GM23338 (cell line): ENCODE measurements around the gene WSB2. TPM values are rescaled to one million over a fixed set of nuclear protein-coding genes. Genes with fewer than 3 reads are reported as not detected.

Experiments
- ATAC-seq: fragments of 200-7000 bp; cut with Tn5 transposase; 3 replicates; pipeline ENCODE4 v1.9.1; 2020
- DNase-seq: peaks from one replicate; pipeline ENCODE4 v3.0.0-alpha.2; 2015; ENCODE audit warnings: low spot score
- H2AFZ ChIP-seq: fragments of 200-600 bp; sonication (generic); 2 replicates; pipeline ENCODE4 v1.8.0; 2016; ENCODE audit warnings: antibody characterized with exemption, mild to moderate bottlenecking, moderate library complexity
- H3F3A ChIP-seq: fragments of 200-600 bp; sonication (generic); replicated peaks from 2 replicates; pipeline ENCODE4 v1.8.0; 2017; ENCODE audit warnings: antibody characterized with exemption, mixed run types, low read depth
- H3K27ac ChIP-seq: fragments of 200-600 bp; sonication (generic); 2 replicates; pipeline ENCODE4 v1.6.1; 2016; ENCODE audit warnings: low read depth
- H3K27me3 ChIP-seq: fragments of 200-600 bp; sonication (generic); 2 replicates; pipeline ENCODE4 v1.8.0; 2016; ENCODE audit warnings: mild to moderate bottlenecking, mixed run types, moderate library complexity; ENCODE audit not compliant: insufficient read depth
- H3K36me3 ChIP-seq: fragments of 200-600 bp; sonication (generic); 2 replicates; pipeline ENCODE4 v1.8.0; 2016; ENCODE audit warnings: mild to moderate bottlenecking; ENCODE audit not compliant: insufficient read depth
- H3K4me1 ChIP-seq: fragments of 200-600 bp; sonication (generic); 2 replicates; pipeline ENCODE4 v1.8.0; 2016; ENCODE audit warnings: mild to moderate bottlenecking, moderate library complexity; ENCODE audit not compliant: insufficient read depth
- H3K4me2 ChIP-seq: fragments of 200-600 bp; sonication (generic); 2 replicates; pipeline ENCODE4 v1.7.1; 2017; ENCODE audit warnings: mixed run types
- H3K4me3 ChIP-seq: fragments of 200-600 bp; sonication (generic); 2 replicates; pipeline ENCODE4 v1.6.1; 2016; ENCODE audit warnings: mixed run types
- H3K79me2 ChIP-seq: fragments of 200-600 bp; sonication (generic); replicated peaks from 2 replicates; pipeline ENCODE4 v1.8.0; 2017; ENCODE audit warnings: mild to moderate bottlenecking; ENCODE audit not compliant: insufficient read depth
- H3K9me2 ChIP-seq: fragments of 200-600 bp; sonication (generic); 2 replicates; pipeline ENCODE4 v1.8.0; 2017; ENCODE audit not compliant: insufficient read depth
- H4K20me1 ChIP-seq: fragments of 200-600 bp; sonication (generic); replicated peaks from 2 replicates; pipeline ENCODE4 v1.8.0; 2017; ENCODE audit warnings: mild to moderate bottlenecking; ENCODE audit not compliant: insufficient read depth
- H3K27ac Mint-ChIP-seq: 2 replicates; pipeline ENCODE4 v1.8.0; 2020; ENCODE audit warnings: inconsistent platforms, mild to moderate bottlenecking, moderate library complexity, mixed read lengths
- H3K27me3 Mint-ChIP-seq: 3 replicates; pipeline ENCODE4 v1.8.0; 2022; ENCODE audit warnings: low read depth, mild to moderate bottlenecking, moderate library complexity, mixed read lengths, inconsistent platforms; ENCODE audit not compliant: insufficient read depth, poor library complexity
- H3K36me3 Mint-ChIP-seq: 3 replicates; pipeline ENCODE4 v1.8.0; 2021; ENCODE audit warnings: low read depth, mild to moderate bottlenecking, inconsistent platforms, moderate library complexity, mixed read lengths
- H3K4me1 Mint-ChIP-seq: 3 replicates; pipeline ENCODE4 v1.8.0; 2020; ENCODE audit warnings: mild to moderate bottlenecking, inconsistent platforms, mixed read lengths
- H3K4me3 Mint-ChIP-seq: 3 replicates; pipeline ENCODE4 v1.8.0; 2021; ENCODE audit warnings: moderate library complexity, mild to moderate bottlenecking, inconsistent platforms, mixed read lengths
- H3K9me3 Mint-ChIP-seq: 3 replicates; pipeline ENCODE4 v1.8.0; 2020; ENCODE audit warnings: moderate library complexity, mild to moderate bottlenecking, inconsistent platforms, mixed read lengths
- CREB1 ChIP-seq: fragments of 250-450 bp; sonication (Bioruptor Pico); IDR thresholded peaks from 2 replicates; pipeline ENCODE4 v1.5.0; 2020; ENCODE audit warnings: low read depth, mild to moderate bottlenecking, moderate library complexity
- CTCF ChIP-seq, 2 experiments: fragments of 200-600 bp in 1 of 2; sonication (generic) in 1 of 2; conservative IDR thresholded peaks; 2 replicates each; pipeline versions ENCODE4 v1.5.1 to v1.6.1; 2016 to 2017; ENCODE audit warnings: antibody characterized with exemption in 2 of 2, low read depth in 2 of 2, mild to moderate bottlenecking in 2 of 2, moderate library complexity in 1 of 2
- EZH2 ChIP-seq: fragments of 200-600 bp; sonication (generic); IDR thresholded peaks from one replicate; pipeline ENCODE4 v1.8.0; 2017; ENCODE audit warnings: antibody characterized with exemption, mild to moderate bottlenecking, low read depth; ENCODE audit not compliant: unreplicated experiment
- EZH2phosphoT487 ChIP-seq: fragments of 200-600 bp; sonication (generic); IDR thresholded peaks from one replicate; pipeline ENCODE4 v1.8.1; 2018; ENCODE audit warnings: antibody characterized with exemption; ENCODE audit not compliant: unreplicated experiment
- JUNB ChIP-seq: IDR thresholded peaks from one replicate; pipeline ENCODE4 v1.6.1; 2016; ENCODE audit warnings: antibody characterized with exemption; ENCODE audit not compliant: unreplicated experiment
- NANOG ChIP-seq: IDR thresholded peaks from 2 replicates; pipeline ENCODE4 v1.6.1; 2016; ENCODE audit warnings: antibody characterized with exemption, borderline replicate concordance
- POLR2AphosphoS5 ChIP-seq: IDR thresholded peaks from 2 replicates; pipeline ENCODE4 v1.6.1; 2016; ENCODE audit warnings: antibody characterized with exemption, low read depth
- STAT1 ChIP-seq: IDR thresholded peaks from one replicate; pipeline ENCODE4 v1.6.1; 2016; ENCODE audit warnings: antibody characterized with exemption; ENCODE audit not compliant: unreplicated experiment
- ZNF114 ChIP-seq: fragments of 250-450 bp; sonication (Bioruptor Pico); IDR thresholded peaks from 2 replicates; pipeline ENCODE4 v1.5.0; 2020; ENCODE audit warnings: mild to moderate bottlenecking, moderate library complexity
- ZNF331 ChIP-seq: fragments of 250-450 bp; sonication (Bioruptor Pico); IDR thresholded peaks from 2 replicates; pipeline ENCODE4 v1.5.0; 2020; ENCODE audit warnings: low read depth, mild to moderate bottlenecking, moderate library complexity
- polyA plus RNA-seq: library from polyadenylated mRNA; unstranded; fragments of >200 nt; fragmentation: Nextera tagmentation; extraction: Ambion mirVana; gene quantifications from 2 replicates; pipeline ENCODE4 v1.2.1, GENCODE V29; 2016
- total RNA-seq: library from RNA; depleted of rRNA; stranded (reverse); fragments of >200 nt; shearing (Covaris generic); gene quantifications from 2 replicates; pipeline ENCODE4 v1.2.3, GENCODE V29; 2014
- TF ChIP-seq, protein P1 (sequence below): IDR thresholded peaks from one replicate; pipeline ENCODE4 v1.6.1; 2018; ENCODE audit warnings: antibody characterized with exemption; ENCODE audit not compliant: unreplicated experiment
- TF ChIP-seq, protein P2 (sequence below): fragments of 250-450 bp; sonication (Bioruptor Pico); IDR thresholded peaks from 2 replicates; pipeline ENCODE4 v1.5.0; 2020; ENCODE audit warnings: mild to moderate bottlenecking, moderate library complexity
- TF ChIP-seq, protein P3 (sequence below): IDR thresholded peaks from 2 replicates; pipeline ENCODE4 v1.6.1; 2016; ENCODE audit warnings: antibody characterized with exemption

WSB2 gene
- total and polyA plus RNA-seq, 2 experiments from 2014 or later, result 36.6 to 60.8 TPM

GRCh38 chr12:118060301-118061010, 523 bp downstream of the WSB2 start:
- ATAC-seq (no peak), DNase-seq (peak; percentile 24)
- Mint-ChIP-seq H3K4me3 (peak overlapping the region; percentile 80), H3K4me1 (peaks cover 46% of the 10 kb centered on the region), H3K36me3 (peaks cover 15% of the 10 kb centered on the region), H3K27me3 (peaks cover 24% of the 10 kb centered on the region), H3K27ac (peak overlapping the region; percentile 51), H3K9me3 (peaks cover 4% of the 10 kb centered on the region; the same call in 1 of the 3 replicates)
- peak overlapping the region; percentile 77 for H3K4me3 ChIP-seq
- peak overlapping the region; percentile 97 for H3K4me2 ChIP-seq
- TF ChIP-seq EZH2phosphoT487, result no peak
- no peak for TF ChIP-seq POLR2AphosphoS5
- TF ChIP-seq, protein P1, sequence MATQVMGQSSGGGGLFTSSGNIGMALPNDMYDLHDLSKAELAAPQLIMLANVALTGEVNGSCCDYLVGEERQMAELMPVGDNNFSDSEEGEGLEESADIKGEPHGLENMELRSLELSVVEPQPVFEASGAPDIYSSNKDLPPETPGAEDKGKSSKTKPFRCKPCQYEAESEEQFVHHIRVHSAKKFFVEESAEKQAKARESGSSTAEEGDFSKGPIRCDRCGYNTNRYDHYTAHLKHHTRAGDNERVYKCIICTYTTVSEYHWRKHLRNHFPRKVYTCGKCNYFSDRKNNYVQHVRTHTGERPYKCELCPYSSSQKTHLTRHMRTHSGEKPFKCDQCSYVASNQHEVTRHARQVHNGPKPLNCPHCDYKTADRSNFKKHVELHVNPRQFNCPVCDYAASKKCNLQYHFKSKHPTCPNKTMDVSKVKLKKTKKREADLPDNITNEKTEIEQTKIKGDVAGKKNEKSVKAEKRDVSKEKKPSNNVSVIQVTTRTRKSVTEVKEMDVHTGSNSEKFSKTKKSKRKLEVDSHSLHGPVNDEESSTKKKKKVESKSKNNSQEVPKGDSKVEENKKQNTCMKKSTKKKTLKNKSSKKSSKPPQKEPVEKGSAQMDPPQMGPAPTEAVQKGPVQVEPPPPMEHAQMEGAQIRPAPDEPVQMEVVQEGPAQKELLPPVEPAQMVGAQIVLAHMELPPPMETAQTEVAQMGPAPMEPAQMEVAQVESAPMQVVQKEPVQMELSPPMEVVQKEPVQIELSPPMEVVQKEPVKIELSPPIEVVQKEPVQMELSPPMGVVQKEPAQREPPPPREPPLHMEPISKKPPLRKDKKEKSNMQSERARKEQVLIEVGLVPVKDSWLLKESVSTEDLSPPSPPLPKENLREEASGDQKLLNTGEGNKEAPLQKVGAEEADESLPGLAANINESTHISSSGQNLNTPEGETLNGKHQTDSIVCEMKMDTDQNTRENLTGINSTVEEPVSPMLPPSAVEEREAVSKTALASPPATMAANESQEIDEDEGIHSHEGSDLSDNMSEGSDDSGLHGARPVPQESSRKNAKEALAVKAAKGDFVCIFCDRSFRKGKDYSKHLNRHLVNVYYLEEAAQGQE, result no peak
- TF ChIP-seq JUNB, result no peak
- TF ChIP-seq NANOG, result no peak
- TF ChIP-seq, protein P2, sequence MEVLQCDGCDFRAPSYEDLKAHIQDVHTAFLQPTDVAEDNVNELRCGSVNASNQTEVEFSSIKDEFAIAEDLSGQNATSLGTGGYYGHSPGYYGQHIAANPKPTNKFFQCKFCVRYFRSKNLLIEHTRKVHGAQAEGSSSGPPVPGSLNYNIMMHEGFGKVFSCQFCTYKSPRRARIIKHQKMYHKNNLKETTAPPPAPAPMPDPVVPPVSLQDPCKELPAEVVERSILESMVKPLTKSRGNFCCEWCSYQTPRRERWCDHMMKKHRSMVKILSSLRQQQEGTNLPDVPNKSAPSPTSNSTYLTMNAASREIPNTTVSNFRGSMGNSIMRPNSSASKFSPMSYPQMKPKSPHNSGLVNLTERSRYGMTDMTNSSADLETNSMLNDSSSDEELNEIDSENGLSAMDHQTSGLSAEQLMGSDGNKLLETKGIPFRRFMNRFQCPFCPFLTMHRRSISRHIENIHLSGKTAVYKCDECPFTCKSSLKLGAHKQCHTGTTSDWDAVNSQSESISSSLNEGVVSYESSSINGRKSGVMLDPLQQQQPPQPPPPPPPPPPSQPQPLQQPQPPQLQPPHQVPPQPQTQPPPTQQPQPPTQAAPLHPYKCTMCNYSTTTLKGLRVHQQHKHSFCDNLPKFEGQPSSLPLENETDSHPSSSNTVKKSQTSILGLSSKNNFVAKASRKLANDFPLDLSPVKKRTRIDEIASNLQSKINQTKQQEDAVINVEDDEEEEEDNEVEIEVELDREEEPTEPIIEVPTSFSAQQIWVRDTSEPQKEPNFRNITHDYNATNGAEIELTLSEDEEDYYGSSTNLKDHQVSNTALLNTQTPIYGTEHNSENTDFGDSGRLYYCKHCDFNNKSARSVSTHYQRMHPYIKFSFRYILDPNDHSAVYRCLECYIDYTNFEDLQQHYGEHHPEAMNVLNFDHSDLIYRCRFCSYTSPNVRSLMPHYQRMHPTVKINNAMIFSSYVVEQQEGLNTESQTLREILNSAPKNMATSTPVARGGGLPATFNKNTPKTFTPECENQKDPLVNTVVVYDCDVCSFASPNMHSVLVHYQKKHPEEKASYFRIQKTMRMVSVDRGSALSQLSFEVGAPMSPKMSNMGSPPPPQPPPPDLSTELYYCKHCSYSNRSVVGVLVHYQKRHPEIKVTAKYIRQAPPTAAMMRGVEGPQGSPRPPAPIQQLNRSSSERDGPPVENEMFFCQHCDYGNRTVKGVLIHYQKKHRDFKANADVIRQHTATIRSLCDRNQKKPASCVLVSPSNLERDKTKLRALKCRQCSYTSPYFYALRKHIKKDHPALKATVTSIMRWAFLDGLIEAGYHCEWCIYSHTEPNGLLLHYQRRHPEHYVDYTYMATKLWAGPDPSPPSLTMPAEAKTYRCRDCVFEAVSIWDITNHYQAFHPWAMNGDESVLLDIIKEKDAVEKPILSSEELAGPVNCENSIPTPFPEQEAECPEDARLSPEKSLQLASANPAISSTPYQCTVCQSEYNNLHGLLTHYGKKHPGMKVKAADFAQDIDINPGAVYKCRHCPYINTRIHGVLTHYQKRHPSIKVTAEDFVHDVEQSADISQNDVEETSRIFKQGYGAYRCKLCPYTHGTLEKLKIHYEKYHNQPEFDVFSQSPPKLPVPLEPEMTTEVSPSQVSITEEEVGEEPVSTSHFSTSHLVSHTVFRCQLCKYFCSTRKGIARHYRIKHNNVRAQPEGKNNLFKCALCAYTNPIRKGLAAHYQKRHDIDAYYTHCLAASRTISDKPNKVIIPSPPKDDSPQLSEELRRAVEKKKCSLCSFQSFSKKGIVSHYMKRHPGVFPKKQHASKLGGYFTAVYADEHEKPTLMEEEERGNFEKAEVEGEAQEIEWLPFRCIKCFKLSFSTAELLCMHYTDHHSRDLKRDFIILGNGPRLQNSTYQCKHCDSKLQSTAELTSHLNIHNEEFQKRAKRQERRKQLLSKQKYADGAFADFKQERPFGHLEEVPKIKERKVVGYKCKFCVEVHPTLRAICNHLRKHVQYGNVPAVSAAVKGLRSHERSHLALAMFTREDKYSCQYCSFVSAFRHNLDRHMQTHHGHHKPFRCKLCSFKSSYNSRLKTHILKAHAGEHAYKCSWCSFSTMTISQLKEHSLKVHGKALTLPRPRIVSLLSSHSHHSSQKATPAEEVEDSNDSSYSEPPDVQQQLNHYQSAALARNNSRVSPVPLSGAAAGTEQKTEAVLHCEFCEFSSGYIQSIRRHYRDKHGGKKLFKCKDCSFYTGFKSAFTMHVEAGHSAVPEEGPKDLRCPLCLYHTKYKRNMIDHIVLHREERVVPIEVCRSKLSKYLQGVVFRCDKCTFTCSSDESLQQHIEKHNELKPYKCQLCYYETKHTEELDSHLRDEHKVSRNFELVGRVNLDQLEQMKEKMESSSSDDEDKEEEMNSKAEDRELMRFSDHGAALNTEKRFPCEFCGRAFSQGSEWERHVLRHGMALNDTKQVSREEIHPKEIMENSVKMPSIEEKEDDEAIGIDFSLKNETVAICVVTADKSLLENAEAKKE (CRISPR knock-in tag), result no peak
- TF ChIP-seq, protein P3, sequence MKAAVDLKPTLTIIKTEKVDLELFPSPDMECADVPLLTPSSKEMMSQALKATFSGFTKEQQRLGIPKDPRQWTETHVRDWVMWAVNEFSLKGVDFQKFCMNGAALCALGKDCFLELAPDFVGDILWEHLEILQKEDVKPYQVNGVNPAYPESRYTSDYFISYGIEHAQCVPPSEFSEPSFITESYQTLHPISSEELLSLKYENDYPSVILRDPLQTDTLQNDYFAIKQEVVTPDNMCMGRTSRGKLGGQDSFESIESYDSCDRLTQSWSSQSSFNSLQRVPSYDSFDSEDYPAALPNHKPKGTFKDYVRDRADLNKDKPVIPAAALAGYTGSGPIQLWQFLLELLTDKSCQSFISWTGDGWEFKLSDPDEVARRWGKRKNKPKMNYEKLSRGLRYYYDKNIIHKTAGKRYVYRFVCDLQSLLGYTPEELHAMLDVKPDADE, result no peak
- no peak for TF ChIP-seq STAT1
- TF ChIP-seq CTCF (conservative IDR thresholded peaks at IDR 0.05; ENCODE audit: low read depth in 2 of 2), result no peak
- TF ChIP-seq CREB1 (CRISPR knock-in tag), result no peak
- TF ChIP-seq EZH2, result no peak
- no peak for TF ChIP-seq ZNF331 (CRISPR knock-in tag)
- TF ChIP-seq ZNF114, result no peak
- H2AFZ ChIP-seq, result no peak overlapping the region
- H3K79me2 ChIP-seq, result peaks cover 41% of the 10 kb centered on the region
- H3K27ac ChIP-seq, result peak overlapping the region; percentile 71
- H4K20me1 ChIP-seq, result peaks cover 11% of the 10 kb centered on the region; the same call in 1 of the 2 replicates
- no peaks in the 10 kb centered on the region for H3K36me3 ChIP-seq
- no peaks in the 10 kb centered on the region for H3K9me2 ChIP-seq
- H3F3A ChIP-seq, result peaks cover 27% of the 10 kb centered on the region
- no peaks in the 10 kb centered on the region for H3K27me3 ChIP-seq
- peaks cover 28% of the 10 kb centered on the region for H3K4me1 ChIP-seq
